Activated gamma-delta T cell (primary cell): ENCODE measurements around the gene GSTA3.
"Not testable (repeated sequence)": the region's sequence is repeated elsewhere in the genome, so short reads cannot be mapped to it uniquely, and the experiment has no call there.

Experiments used
- DNase-seq: peaks from one replicate; lab custom pipeline; 2025; lab: John Stamatoyannopoulos, UW
- total RNA-seq, 2 donors: gene quantifications; one replicate each; lab custom pipeline; 2026; lab: John Stamatoyannopoulos, UW

The GSTA3 gene
- 0 reads per million in 2 donors for total RNA-seq

DNA sequence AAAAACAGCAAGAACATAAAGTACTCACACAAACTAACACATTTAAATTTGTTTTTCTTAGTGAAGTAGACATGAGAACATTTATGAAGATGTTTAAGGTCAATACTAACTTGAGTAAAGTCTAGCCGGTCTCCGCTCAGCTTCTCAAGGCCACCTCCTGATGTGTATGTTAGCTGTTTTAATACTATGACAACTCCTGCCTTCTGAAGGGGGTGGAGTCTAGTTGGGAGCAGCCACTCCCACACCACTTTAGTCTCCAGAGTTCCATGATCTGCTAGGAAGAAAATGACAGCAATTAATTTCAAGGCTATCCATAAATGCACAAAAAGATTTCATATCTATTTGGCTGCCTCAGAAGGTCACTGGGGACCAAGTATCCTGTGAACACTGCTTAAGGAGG is at the start of gene GSTA3:
TSS of gene GSTA3 (minus strand) at position 168 of the 400 bp plus-strand sequence. CDS start 3,864 bp downstream, outside the sequence.
- no peak for DNase-seq

- no peak for DNase-seq
Measured at GRCh38 chr6:52958546-52959255, 49.2 kb upstream of the GSTA3 start.

DNA sequence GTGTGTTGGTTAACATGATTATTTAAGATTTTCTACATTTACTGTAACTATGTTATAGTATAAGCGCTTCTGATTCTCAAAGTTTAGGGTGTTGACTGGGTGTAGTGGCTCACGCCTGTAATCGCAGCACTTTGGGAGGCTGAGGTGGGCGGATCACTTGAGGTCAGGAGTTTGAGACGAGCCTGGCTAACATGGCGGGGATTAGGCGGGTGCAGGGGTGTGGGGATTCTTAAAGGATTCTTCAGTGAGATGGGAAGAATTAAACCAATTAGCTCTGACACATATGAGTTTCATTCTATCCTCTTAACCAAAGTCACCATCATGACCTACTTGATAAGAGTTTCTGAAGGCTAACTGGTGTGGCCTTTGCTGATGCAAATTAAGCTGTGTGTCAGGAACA is 46.4 kb upstream of the GSTA3 start:
- no peak for DNase-seq

GRCh38 chr6:52953911-52954839 is 44.7 kb upstream of the GSTA3 start:
- no peak for DNase-seq

DNA sequence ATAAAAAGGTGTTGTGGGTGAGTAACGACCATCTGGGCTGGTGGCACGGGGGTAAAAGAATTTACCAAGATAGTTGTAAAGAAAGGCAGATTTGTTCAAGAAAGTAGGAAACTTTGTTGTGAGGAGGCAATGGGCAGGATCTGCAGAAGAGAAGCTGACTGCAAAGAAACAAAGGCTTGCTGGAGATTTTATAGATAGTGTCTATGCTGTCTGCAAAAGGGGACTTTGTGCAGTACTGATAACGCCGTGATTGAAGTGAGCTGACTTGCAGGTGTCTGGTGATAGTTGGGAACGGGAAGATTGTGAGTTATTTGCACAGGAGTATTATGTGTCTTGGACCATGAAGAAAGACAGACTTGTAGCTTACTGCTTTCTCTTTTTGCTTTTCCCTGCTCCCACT is 36.8 kb upstream of the GSTA3 start:
- DNase-seq: no peak

DNA sequence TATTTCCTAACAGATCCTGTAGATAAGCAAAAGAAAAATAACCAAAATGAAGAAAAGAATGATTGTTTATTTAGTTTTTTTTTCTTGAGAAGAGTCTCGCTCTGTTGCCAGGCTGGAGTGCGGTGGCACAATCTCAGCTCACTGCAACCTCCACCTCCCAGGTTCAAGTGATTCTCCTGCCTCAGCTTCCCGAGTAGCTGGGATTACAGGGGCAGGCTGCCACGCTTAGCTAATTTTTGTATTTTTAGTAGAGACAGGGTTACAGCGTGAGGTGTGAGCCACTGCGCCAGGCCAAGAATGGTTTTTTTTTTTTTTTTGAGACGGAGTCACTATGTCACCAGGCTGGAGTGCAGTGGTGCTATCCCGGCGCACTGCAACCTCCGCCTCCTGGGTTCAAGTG is 33.3 kb upstream of the GSTA3 start:
- DNase-seq: not testable (repeated sequence)

DNA sequence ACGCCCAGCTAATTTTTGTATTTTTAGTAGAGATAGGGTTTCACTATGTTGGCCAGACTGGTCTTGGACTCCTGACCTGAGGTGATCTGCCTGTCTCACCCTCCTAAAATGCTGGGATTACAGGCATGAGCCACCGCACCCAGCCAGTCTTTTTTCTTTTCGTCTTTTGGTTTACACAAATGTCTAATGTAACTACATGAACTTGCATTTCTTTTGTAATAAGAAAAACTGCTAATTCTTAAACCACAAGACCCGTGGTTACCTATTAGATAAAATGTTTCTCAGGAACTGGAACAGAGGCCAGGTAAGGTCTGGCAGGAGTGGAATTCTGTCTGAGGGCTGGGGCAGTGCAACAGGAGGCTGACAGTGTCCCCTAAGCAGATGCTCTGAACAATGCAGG is 32.7 kb upstream of the GSTA3 start:
- no peak for DNase-seq

DNA sequence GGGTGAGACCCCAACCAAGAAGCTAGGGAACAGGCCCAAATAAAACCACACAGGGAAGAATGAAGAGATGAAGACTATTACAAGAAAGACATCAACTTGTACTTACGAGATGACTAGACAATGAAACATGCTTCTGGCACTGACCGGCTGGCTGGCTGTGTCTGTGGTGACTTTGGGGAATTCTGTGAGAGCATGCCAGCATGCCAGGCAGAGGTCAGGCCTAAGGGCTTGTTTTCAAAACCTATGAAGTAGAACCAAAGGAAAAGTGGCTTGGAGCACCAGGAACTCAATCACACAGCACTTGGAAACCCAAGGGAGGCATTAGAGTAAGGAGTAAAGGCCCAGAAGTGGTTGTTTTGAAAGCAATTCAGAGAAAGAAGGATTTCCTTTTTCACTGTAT is 28.4 kb upstream of the GSTA3 start:
- DNase-seq: no peak

- no peak for DNase-seq
Measured at GRCh38 chr6:52933778-52934177, 24.3 kb upstream of the GSTA3 start.

GRCh38 chr6:52931351-52931750 is 21.9 kb upstream of the GSTA3 start:
- DNase-seq: no peak

GRCh38 chr6:52929321-52930164 is 20.0 kb upstream of the GSTA3 start:
- no peak for DNase-seq

GRCh38 chr6:52927451-52927850 is 18.0 kb upstream of the GSTA3 start:
- no peak for DNase-seq

DNA sequence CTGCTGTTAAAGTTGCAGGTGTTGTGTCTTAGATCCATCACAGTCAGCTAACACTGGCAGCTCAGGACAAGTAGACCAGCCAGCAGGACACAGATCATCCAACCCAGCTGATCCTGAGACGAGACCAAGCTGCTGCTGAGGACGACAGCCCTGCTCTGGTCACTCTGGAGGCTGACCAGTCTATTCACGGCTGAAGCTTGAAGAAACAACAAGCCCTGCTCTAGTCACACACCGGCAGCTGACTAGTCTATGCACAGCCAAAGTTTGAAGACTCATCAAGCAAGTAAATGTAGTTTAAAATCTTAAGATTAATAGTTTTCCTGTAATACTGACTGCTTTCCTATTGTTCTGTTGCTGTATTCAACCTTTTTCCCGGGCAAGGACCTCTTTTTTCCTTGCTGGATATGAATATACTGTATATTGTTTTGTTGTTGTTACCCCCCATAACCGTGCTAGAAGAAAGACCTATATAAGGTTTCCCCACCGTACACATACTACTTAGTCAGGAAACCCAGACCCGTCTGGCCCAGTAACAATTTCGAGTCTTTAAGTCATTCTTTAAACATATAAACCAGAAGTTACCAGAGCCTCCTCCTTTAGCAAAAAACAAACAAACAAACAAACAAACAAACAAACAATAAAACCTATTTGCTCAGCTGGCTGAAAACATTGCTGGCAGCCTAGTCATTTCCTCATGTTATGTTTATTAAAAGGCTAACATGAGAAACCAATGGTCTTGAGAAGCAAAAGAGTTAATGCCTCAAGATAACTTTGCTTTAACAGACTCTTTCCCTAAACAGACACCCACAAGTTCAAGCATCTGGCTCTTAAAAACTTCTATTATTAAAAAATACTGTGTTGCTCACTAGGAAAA is 16.7 kb upstream of the GSTA3 start:
- no peak for DNase-seq

- DNase-seq: no peak
Measured at GRCh38 chr6:52925042-52925441, 15.5 kb upstream of the GSTA3 start.

DNA sequence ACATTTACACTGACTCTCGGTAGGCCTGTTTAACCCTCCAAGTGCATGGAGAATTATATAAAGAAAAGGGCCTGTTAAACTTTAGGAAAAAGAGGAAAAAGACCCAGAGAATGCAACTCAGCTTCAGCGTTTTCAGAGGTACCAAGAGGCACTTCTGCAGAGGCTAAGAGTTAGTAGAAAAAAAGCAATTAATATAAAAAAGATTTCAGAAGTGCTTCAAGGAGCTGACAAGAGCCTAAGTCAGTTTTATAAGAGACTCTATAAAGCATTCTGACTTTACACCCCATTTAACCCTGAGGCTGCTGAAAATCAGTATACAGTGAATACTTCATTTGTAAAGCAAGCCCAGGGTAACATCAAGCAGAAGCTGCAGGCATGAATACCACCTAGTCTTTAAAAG is 14.2 kb upstream of the GSTA3 start:
- not testable (repeated sequence) for DNase-seq

DNA sequence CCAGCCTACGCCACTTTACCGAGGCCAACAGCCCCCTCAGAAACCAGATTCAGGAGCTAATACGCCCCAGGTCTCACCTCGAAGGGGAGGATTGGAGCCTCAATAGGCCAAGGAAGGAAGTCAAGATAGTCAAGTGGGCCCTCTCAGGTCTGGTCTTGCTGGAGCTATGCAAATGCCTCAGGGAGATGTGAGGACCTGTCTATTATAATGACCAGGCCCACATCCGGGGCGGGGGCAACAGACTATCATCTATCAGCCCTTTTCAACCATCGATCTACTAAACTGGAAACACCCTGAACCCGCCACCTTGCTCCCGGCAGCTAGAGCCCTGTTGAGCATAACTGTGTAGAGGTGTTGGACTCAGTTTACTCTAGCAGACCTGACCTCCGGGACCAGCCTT is 12.7 kb upstream of the GSTA3 start:
- DNase-seq: no peak

DNA sequence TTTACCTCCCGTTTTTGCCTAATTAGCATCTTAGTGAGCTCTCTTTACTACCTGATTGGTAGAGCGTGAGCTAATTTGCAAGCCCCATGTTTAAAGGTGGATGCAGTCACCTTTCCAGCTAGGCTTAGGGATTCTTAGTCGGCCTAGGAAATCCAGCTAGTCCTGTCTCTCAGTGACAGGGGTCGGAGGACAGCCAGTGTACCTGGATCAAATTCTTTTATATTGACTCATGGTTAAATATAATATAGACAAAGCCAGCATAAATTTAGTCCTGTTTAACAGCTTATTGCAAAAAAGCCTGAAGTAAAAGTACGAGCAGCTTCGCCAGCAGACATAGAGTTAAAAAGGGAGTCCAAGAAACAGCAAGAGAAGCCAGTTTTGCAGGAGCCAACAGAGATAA is 12.2 kb upstream of the GSTA3 start:
- no peak for DNase-seq

- DNase-seq: not testable (repeated sequence)
Measured at GRCh38 chr6:52919511-52919910, 10.0 kb upstream of the GSTA3 start.

- not testable (repeated sequence) for DNase-seq
Measured at GRCh38 chr6:52918771-52919170, 9.3 kb upstream of the GSTA3 start.

- DNase-seq: not testable (repeated sequence)
Measured at GRCh38 chr6:52918027-52918686, 8.7 kb upstream of the GSTA3 start.

DNA sequence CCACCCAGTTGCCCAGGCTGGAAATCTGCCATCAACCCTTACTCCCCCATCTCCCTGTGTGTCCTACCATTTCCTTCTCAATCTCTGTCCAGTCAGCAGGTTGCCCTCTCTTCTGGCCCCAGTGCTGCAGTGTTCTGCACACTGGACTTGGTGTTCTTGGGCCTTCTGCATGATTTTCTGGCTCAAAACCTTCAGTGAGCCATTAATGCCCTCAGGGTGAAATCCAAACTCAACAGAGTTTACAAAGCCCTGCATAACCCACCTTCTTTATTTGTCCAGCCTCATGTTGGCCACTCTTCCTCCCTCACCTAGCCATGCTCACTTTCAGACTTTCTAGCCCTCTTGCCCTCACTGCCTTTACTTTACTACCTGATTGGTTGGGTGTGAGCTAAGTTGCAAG is 5.0 kb upstream of the GSTA3 start:
- DNase-seq: no peak
